Stimulated activated memory B cell treated with anti-CD40 and anti-IgM and Interleukin-4, amounts not matched to agents 10 μg/mL and 1 μg/mL and 100 μg/mL, for 72 hours (primary cell): Measurements from ENCODE around the gene RNF17.
"Not testable (repeated sequence)": the region's sequence is repeated elsewhere in the genome, so short reads cannot be mapped to it uniquely, and the experiment has no call there.

Source experiments
- ATAC-seq: fragments of 150-1000 bp; cut with Tn5 transposase; 2 replicates; pipeline ENCODE4 v1.10.0; 2021
- H3K27ac Mint-ChIP-seq: one replicate; pipeline ENCODE4 v1.8.0; 2022; ENCODE audit warnings: mild to moderate bottlenecking, mixed read lengths
- H3K27me3 Mint-ChIP-seq: one replicate; pipeline ENCODE4 v1.8.0; 2022; ENCODE audit warnings: mixed read lengths
- H3K36me3 Mint-ChIP-seq: one replicate; pipeline ENCODE4 v1.8.0; 2022; ENCODE audit warnings: mixed read lengths
- H3K4me1 Mint-ChIP-seq: one replicate; pipeline ENCODE4 v1.8.0; 2022; ENCODE audit warnings: mixed read lengths
- H3K4me3 Mint-ChIP-seq: one replicate; pipeline ENCODE4 v1.8.0; 2022; ENCODE audit warnings: mild to moderate bottlenecking, moderate library complexity, mixed read lengths
- H3K9me3 Mint-ChIP-seq: one replicate; pipeline ENCODE4 v1.8.0; 2022; ENCODE audit warnings: mixed read lengths

The RNF17 gene

DNA sequence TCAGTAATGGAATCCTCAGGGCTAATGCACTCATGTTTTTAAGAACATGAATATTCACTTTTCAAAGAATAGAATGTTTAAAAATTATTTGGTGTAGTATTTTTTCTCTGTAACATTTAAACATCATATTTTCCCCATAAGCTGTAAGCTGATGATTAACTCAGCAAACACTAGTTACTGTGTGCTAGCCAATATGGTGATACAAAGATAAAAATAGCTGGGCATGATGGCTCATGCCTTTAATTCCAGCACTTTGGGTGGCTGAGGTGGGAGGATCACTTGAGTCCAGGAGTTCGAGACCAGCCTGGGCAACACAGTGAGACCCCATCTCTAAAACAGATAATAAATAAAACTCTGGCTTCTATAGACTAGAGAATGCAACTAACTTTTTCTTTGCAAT is 13.2 kb downstream of the RNF17 start:
- Mint-ChIP-seq H3K27me3 (peaks cover 10% of the 10 kb centered on the region), H3K36me3 (no peaks in the 10 kb centered on the region), H3K9me3 (no peaks in the 10 kb centered on the region), H3K27ac (no peak overlapping the region), H3K4me3 (no peak overlapping the region), H3K4me1 (no peaks in the 10 kb centered on the region)
- ATAC-seq = no peak

DNA sequence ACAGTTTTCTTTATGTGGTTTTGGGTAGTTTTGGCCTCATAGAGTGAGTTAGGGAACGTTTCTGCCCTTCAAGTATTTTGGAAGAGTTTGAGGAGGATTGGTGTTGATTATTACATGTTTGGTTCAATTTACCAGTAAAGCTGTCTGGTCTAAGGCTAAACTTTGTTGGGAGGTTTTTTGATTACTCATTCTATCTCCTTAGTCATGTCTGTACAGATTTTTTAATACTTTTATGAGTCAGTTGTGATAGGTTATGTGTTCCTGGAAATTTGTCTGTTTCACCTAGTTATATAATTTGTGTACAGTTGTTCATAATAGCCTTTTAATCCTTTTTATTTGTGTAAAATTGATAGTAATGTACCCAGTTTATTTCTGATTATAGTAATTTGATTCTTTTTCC is 20.4 kb downstream of the RNF17 start:
- H3K9me3 Mint-ChIP-seq = peaks cover 12% of the 10 kb centered on the region
- no peak overlapping the region for H3K4me3 Mint-ChIP-seq
- ATAC-seq = no peak
- no peaks in the 10 kb centered on the region for H3K36me3 Mint-ChIP-seq
- H3K27ac Mint-ChIP-seq = no peak overlapping the region
- H3K4me1 Mint-ChIP-seq = no peaks in the 10 kb centered on the region
- H3K27me3 Mint-ChIP-seq = peaks cover 22% of the 10 kb centered on the region

DNA sequence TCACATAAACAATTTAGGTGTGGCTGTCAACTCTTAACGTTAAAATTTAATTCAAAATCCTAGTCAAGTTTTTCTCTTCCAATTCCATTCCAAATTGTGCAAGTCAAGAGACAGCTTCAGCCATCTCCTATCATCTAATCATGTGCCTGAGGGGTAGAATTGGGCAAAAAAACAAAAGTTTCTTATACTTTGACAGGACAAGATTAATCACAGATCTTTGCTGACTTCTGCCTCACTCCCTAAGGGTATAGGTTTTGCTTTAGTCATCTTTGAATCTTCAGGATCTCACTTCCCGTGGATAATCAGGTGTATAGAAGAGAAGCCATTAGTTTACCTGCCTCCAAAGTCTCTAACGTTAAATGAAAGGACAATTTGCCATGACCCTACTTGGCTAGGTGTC is 24.6 kb downstream of the RNF17 start:
- no peak for ATAC-seq
- Mint-ChIP-seq H3K4me1 (no peaks in the 10 kb centered on the region), H3K9me3 (peaks cover 8% of the 10 kb centered on the region), H3K36me3 (no peaks in the 10 kb centered on the region), H3K4me3 (no peak overlapping the region), H3K27ac (no peak overlapping the region), H3K27me3 (peaks cover 34% of the 10 kb centered on the region)

DNA sequence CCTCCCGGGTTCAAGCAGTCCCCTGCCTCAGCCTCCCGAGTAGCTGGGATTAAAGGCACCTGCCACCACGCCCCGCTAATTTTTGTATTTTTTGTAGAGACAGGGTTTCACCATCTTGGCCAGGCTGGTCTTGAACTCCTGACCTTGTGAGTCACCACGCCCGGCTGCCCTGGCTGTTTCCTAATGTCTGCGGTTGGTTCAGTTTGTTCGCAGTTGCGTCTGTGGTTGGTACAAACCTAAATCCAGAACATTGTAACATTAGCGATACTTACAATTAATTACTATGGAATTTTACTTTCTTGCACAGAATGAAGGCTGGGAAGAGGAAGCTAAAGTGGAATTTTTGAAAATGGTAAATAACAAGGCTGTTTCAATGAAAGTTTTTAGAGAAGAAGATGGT is 38.1 kb downstream of the RNF17 start:
- H3K27ac Mint-ChIP-seq = no peak overlapping the region

DNA sequence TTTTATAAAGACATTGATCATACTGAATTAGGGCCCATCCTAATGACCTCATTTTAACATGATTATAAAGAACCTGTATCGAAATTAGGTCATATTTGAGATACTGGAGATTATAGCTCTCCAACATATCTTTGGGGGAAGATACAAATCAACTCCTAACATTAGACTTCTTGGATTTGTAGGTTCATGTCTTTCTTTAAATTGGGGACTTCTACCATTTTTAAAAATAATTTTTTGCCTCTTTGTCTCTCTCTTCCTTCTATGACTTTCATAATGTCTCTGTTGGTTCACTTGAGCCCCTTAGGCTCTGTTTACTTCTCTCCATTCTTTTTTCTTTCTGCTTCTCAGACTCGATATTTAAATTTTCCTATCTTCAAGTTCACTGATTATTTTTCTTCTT is 57.2 kb downstream of the RNF17 start:
- H3K27me3 Mint-ChIP-seq = peaks cover 74% of the 10 kb centered on the region
- H3K4me3 Mint-ChIP-seq = no peak overlapping the region
- H3K27ac Mint-ChIP-seq = no peak overlapping the region
- peaks cover 7% of the 10 kb centered on the region for H3K4me1 Mint-ChIP-seq
- ATAC-seq = no peak
- no peaks in the 10 kb centered on the region for H3K36me3 Mint-ChIP-seq
- H3K9me3 Mint-ChIP-seq = peaks cover 3% of the 10 kb centered on the region

More for the DNA sequence above, 38.1 kb downstream of the RNF17 start:
- Mint-ChIP-seq H3K4me1 (no peaks in the 10 kb centered on the region), H3K36me3 (no peaks in the 10 kb centered on the region), H3K27me3 (peaks cover 16% of the 10 kb centered on the region), H3K4me3 (no peak overlapping the region), H3K9me3 (peaks cover 3% of the 10 kb centered on the region)
- no peak for ATAC-seq

DNA sequence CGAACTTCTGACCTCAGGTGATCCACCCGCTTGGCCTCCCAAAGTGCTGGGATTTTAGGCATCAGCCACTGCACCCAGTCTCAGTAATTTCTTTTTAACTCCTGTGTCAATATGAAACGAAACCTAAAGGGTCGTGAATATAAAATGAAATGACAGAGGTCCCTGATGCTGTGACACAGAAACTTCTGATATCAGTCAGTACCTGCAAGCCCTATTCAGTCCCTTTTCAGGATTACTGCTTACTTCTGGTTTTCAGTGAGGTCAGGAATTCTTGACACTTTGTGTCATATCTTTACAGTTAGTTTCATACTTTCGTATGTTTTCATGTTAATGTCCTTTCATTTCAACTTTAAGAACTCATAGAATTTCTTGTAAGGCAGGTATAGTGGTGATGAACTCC is 58.7 kb downstream of the RNF17 start:
- H3K4me1 Mint-ChIP-seq = peaks cover 7% of the 10 kb centered on the region
- H3K9me3 Mint-ChIP-seq = peaks cover 3% of the 10 kb centered on the region
- H3K36me3 Mint-ChIP-seq = no peaks in the 10 kb centered on the region
- peaks cover 60% of the 10 kb centered on the region for H3K27me3 Mint-ChIP-seq
- H3K4me3 Mint-ChIP-seq = no peak overlapping the region
- no peak overlapping the region for H3K27ac Mint-ChIP-seq
- ATAC-seq = peak; percentile 45

DNA sequence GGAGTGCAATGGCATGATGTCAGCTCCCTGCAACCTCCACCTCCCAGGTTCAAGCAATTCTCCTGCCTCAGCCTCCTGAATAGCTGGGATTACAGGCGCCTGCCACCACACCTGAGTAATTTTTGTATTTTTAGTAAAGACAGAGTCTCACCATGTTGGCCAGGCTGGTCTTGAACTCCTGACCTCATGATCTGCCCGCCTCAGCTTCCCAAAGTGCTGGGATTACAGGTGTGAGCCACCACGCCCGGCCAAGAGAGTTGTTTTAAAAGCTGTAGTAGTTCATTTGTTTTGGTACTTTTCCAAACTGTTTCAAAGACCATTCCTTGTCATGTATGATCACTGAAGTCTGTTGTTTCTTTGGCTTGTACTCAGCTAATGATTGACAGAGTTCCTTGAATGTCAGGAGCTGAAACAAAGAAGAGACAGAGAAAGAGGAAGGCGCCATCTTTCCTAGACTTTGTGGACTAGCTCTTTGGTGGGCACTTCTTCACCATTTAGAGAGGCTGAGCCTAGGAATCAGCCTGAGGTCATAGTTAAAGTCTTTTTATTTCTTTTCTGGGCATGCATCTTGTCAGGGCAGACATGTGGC is 59.2 kb downstream of the RNF17 start:
- not testable (repeated sequence) for H3K9me3 Mint-ChIP-seq, H3K4me3 Mint-ChIP-seq, H3K27ac Mint-ChIP-seq, H3K36me3 Mint-ChIP-seq, ATAC-seq, H3K4me1 Mint-ChIP-seq
- H3K27me3 Mint-ChIP-seq = peaks cover 59% of the 10 kb centered on the region

DNA sequence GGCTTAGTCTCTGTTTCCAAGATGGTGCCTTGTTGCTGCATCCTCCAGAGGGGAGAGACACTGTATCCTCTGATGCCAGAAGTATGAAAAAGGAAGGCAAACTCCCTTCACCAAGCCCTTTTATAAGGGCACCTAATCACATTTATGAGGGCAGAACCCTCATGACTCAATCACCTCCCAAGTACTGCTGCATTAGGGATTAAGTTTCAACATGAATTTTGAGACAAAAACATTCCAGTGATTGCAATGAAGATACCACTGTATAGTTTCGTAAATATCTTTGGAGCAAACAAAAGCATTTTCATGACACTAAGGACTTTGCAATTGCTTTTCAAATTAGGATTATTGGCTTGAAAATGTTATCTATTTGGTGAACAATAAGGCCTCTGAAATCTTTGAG is 63.8 kb downstream of the RNF17 start:
- no peak overlapping the region for H3K27ac Mint-ChIP-seq
- ATAC-seq = no peak
- peaks cover 7% of the 10 kb centered on the region for H3K4me1 Mint-ChIP-seq
- no peak overlapping the region for H3K4me3 Mint-ChIP-seq
- no peaks in the 10 kb centered on the region for H3K36me3 Mint-ChIP-seq
- H3K9me3 Mint-ChIP-seq = no peaks in the 10 kb centered on the region
- peaks cover 43% of the 10 kb centered on the region for H3K27me3 Mint-ChIP-seq

DNA sequence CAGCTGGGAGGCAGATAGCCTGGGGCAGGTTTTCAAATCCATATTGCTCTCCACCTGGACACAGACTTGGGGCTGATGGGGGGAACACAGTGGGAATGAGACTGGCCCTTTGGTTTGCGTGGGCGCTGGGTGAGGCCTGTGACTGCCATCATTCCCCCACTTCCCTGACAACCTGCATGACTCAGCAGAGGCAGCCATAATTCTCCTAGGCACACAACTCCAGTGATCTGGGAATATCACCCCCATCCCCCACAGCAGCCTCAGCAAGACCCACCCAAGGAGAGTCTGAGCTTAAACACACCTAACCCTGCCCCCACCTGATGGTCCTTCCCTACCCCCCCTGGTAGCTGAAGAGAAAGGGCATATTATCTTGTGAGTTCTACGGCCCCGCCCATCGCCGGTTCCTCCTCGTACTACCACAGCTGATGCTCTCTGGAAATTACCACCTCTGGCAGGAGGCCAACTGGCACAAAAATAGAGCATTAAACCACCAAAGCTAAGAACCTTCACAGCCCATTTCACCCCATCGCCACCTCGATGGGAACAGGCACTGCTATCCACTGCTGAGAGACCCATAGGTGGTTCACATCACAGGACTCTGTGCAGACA is 71.0 kb downstream of the RNF17 start:
- peaks cover 10% of the 10 kb centered on the region for H3K4me1 Mint-ChIP-seq
- peaks cover 68% of the 10 kb centered on the region for H3K27me3 Mint-ChIP-seq
- ATAC-seq = peak; percentile 31
- no peaks in the 10 kb centered on the region for H3K36me3 Mint-ChIP-seq
- no peak overlapping the region for H3K4me3 Mint-ChIP-seq
- H3K9me3 Mint-ChIP-seq = no peaks in the 10 kb centered on the region
- H3K27ac Mint-ChIP-seq = peak overlapping the region; percentile 12

DNA sequence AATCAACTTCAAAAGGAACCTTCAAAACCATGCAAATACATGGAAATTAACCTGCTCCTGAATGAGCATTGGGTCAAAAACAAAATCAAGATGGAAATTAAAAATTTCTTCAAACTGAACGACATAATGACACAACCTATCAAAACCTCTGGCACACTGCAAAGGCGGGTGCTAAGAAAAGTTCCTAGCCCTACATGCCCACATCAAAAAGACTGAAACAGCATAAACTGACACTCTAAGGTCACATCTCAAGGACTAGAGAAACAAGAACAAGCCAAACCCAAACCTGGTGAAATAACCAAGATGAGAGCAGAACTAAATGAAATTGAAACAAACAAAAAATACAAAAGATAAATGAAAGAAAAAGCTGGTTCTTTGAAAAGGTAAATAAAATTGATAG is 73.6 kb downstream of the RNF17 start:
- H3K27me3 Mint-ChIP-seq = peaks cover 58% of the 10 kb centered on the region
- H3K4me3 Mint-ChIP-seq, H3K27ac Mint-ChIP-seq, ATAC-seq, H3K9me3 Mint-ChIP-seq, H3K36me3 Mint-ChIP-seq: not testable (repeated sequence)
- peaks cover 10% of the 10 kb centered on the region for H3K4me1 Mint-ChIP-seq

DNA sequence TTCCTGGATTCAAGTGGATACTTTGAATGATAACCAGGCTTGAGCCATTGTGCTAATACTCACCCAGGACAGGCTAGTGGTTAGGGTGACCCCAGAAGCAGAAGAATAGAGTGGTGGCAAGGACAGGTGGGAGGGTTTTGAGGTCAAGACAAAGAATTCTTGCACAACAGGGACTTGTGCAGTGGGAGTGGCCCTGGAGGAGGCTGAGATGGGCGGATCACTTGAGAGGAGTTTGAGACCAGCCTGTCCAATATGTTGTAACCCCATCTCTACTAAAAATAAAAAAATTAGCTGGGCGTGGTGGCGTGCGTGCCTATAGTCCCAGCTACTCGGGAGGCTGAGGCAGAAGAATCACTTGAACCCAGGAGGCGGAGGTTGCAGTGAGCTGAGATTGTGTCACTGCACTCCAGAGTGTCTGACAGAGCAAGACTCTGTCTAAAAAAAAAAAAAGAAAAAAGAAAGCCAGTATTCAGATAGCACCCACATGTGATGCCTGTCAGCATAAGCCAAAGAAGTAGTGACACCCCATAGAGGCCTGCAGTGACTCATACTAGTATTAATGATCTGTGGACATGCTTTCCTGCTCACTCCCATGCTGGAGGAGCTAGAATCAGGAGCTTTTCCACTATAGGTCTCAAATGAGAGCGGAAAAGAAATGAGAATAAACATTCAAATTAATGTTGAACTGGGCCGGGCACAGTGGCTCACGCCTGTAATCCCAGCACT is 78.7 kb downstream of the RNF17 start:
- Mint-ChIP-seq H3K4me3 (no peak overlapping the region), H3K27ac (no peak overlapping the region), H3K27me3 (peaks cover 6% of the 10 kb centered on the region), H3K4me1 (no peaks in the 10 kb centered on the region), H3K36me3 (no peaks in the 10 kb centered on the region), H3K9me3 (no peaks in the 10 kb centered on the region)
- no peak for ATAC-seq

DNA sequence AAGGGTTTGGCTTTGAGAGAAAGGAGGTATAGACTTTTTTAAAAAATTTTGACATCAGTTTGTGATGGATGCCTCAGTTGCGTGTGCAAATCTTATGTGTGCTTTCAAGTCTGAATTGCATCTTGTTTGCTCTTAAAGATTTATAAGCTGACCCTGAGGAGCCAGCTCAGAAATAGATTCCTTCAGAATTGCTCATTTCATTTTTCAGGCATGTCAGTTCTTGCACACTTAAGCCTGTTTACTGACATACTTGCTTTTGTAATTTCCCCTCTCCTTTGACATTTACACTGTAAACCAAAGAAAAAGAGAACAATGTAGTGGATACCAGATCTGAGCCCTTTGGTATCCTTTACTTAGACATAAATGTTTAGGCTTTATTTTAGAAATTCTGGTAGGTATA is 87.6 kb downstream of the RNF17 start:
- Mint-ChIP-seq H3K9me3 (no peaks in the 10 kb centered on the region), H3K36me3 (no peaks in the 10 kb centered on the region), H3K27me3 (peaks cover 21% of the 10 kb centered on the region), H3K27ac (no peak overlapping the region), H3K4me1 (peaks cover 11% of the 10 kb centered on the region), H3K4me3 (no peak overlapping the region)
- ATAC-seq = no peak

DNA sequence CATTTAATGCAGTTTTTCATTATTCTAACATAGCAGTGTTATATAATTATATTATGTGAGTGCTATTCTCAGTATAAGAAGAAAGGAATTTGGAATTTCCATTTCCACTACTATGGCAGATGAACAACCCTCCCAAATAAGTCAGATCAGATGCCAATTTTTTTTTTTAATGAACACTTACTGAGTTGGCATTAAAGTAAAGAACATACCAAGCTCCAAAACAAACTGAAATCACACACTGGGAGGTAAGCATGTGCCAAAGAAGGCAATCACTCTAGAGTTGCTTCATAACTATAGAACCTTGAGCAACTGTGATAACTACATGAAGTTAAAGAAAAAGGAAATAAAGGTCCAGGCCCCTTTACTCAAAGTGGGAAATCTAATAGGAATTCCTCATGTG is 90.3 kb downstream of the RNF17 start:
- Mint-ChIP-seq H3K36me3 (no peaks in the 10 kb centered on the region), H3K4me3 (no peak overlapping the region), H3K4me1 (peaks cover 11% of the 10 kb centered on the region), H3K27ac (no peak overlapping the region), H3K9me3 (no peaks in the 10 kb centered on the region), H3K27me3 (peaks cover 29% of the 10 kb centered on the region)
- ATAC-seq = no peak

DNA sequence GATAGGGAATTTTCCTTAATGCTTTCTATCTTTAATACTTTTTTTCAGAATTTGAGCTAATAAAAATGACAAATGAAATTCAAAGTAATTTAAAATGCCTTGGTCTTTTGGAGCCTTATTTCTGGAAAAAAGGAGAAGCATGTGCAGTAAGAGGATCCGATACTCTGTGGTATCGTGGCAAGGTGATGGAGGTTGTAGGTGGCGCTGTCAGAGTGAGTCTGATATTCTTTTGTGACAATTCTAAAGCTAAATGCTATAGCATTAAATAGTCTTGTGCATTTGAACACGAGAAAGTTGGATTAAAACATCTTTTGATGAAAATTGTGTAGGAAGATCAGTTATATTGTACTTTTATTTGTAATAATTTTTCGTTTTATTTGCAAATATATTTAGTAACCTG is 95.0 kb downstream of the RNF17 start:
- H3K27me3 Mint-ChIP-seq = peaks cover 20% of the 10 kb centered on the region
- H3K9me3 Mint-ChIP-seq = no peaks in the 10 kb centered on the region
- ATAC-seq = no peak
- H3K27ac Mint-ChIP-seq = no peak overlapping the region
- H3K36me3 Mint-ChIP-seq = no peaks in the 10 kb centered on the region
- H3K4me1 Mint-ChIP-seq = no peaks in the 10 kb centered on the region
- H3K4me3 Mint-ChIP-seq = no peak overlapping the region

DNA sequence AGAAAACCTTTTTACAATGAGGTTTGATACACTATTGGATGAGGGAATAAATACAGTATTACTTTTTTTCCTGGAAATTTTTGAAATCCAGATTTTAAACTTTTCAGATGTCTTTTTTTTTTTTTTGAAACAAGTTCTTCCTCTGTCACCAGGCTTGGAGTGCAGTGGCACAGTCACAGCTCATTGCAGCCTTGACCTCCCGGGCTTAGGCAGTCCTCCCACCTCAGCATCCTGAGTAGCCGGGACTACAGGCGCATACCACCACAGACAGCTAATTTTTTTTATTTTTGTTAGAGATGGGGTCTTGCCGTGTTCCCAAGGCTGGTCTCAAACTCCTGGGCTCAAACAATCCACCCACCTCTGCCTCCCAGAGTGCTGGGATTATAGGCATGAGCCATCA is 96.8 kb downstream of the RNF17 start:
- Mint-ChIP-seq H3K27ac (no peak overlapping the region), H3K9me3 (no peaks in the 10 kb centered on the region), H3K36me3 (no peaks in the 10 kb centered on the region), H3K27me3 (peaks cover 16% of the 10 kb centered on the region), H3K4me1 (no peaks in the 10 kb centered on the region), H3K4me3 (no peak overlapping the region)
- ATAC-seq = no peak
